ENCODE data around the gene PRCC. TPM values are rescaled to one million over a fixed set of nuclear protein-coding genes. Genes with fewer than 3 reads are reported as not detected.

The PRCC gene
- total and polyA plus RNA-seq, 2 of the 13 experiments (the other 11 are each of a cell fraction or from before 2014, with no cell fraction given), result 24.2 to 40.5 TPM

DNA sequence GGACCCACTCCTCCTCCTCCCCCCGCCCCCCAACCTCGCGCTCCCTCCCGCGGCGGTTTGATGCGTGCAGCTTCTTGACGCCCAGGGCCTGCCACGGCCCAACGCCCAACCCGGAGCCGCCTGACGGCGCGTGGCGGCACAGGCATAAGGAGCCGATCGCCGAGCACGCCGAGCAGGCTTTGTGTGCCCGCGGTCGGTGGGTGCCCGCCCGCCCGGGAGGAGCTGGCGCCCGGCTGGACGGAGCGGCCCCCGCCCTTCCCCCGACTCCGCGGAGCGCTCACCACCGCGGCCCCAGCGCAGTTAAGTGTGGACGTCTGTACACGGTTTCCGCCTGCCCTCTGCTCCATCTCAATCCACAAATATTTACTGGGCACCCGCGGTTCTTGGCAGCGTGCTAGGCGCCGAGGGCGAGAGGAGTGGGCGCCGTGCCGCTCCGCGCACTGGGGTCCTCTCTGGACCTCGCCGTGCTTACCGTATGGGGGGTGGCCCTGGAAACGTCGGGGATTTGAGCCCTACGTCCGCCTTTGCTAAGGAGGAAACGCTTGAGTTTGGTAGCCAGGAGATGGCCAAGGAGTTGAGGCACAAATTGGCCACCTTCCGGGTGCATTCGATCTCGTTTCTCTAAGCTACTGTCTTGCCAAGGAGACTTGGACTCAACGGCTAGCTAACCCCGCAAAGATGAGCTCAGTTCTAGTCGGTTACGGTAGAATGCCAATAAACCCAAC, 15.4 kb upstream of the PRCC start (continued):
- TF ChIP-seq, protein P1, sequence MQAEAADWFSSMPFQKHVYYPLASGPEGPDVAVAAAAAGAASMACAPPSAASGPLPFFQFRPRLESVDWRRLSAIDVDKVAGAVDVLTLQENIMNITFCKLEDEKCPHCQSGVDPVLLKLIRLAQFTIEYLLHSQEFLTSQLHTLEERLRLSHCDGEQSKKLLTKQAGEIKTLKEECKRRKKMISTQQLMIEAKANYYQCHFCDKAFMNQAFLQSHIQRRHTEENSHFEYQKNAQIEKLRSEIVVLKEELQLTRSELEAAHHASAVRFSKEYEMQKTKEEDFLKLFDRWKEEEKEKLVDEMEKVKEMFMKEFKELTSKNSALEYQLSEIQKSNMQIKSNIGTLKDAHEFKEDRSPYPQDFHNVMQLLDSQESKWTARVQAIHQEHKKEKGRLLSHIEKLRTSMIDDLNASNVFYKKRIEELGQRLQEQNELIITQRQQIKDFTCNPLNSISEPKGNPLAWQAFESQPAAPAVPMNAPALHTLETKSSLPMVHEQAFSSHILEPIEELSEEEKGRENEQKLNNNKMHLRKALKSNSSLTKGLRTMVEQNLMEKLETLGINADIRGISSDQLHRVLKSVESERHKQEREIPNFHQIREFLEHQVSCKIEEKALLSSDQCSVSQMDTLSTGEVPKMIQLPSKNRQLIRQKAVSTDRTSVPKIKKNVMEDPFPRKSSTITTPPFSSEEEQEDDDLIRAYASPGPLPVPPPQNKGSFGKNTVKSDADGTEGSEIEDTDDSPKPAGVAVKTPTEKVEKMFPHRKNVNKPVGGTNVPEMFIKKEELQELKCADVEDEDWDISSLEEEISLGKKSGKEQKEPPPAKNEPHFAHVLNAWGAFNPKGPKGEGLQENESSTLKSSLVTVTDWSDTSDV (CRISPR knock-in tag; IDR thresholded peaks at IDR 0.05), result peak; percentile 79; the same call in 1 of the 2 replicates
- no peak for TF ChIP-seq ZNF337 (CRISPR knock-in tag; IDR thresholded peaks at IDR 0.05; ENCODE audit: borderline replicate concordance, low read depth)
- TF ChIP-seq HNRNPK (IDR thresholded peaks at IDR 0.05; ENCODE audit: low read depth, low read length, poor library complexity, severe bottlenecking), result peak; percentile 97
- no peak for TF ChIP-seq ZNF44 (CRISPR knock-in tag; IDR thresholded peaks at IDR 0.05)
- TF ChIP-seq ZNF660 (CRISPR knock-in tag; IDR thresholded peaks at IDR 0.05; ENCODE audit: borderline replicate concordance, low read depth), result no peak
- TF ChIP-seq, protein P2, sequence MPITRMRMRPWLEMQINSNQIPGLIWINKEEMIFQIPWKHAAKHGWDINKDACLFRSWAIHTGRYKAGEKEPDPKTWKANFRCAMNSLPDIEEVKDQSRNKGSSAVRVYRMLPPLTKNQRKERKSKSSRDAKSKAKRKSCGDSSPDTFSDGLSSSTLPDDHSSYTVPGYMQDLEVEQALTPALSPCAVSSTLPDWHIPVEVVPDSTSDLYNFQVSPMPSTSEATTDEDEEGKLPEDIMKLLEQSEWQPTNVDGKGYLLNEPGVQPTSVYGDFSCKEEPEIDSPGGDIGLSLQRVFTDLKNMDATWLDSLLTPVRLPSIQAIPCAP (CRISPR knock-in tag; IDR thresholded peaks at IDR 0.05; ENCODE audit: low read depth), result no peak
- TF ChIP-seq ATF7-NPFF (CRISPR knock-in tag; IDR thresholded peaks at IDR 0.05; ENCODE audit: low read depth), result peak; percentile 53; the same call in 1 of the 2 replicates
- TF ChIP-seq TAF1 (CRISPR knock-in tag; IDR thresholded peaks at IDR 0.05), result peak; percentile 60; the same call in 1 of the 2 replicates
- TF ChIP-seq ESRRA (CRISPR knock-in tag; IDR thresholded peaks at IDR 0.05; ENCODE audit: low read depth), result no peak; the same call in 1 of the 2 replicates
- no peak for TF ChIP-seq TOE1 (CRISPR knock-in tag; IDR thresholded peaks at IDR 0.05)
- no peak for TF ChIP-seq SNRNP70 (IDR thresholded peaks at IDR 0.05; ENCODE audit: low read depth, low read length)
- no peak; the same call in 1 of the 2 replicates for TF ChIP-seq MAFF (IDR thresholded peaks at IDR 0.05; ENCODE audit: low read depth, low read length)
- peak; percentile 45 for TF ChIP-seq RBM22 (optimal IDR thresholded peaks at IDR 0.05; ENCODE audit: low read length)
- peak; percentile 83 for TF ChIP-seq ZNF788 (CRISPR knock-in tag; IDR thresholded peaks at IDR 0.05; ENCODE audit: borderline replicate concordance)
- peak; percentile 25; the same call in 1 of the 2 replicates for TF ChIP-seq HOXA5 (CRISPR knock-in tag; IDR thresholded peaks at IDR 0.05)
- TF ChIP-seq, protein P3, sequence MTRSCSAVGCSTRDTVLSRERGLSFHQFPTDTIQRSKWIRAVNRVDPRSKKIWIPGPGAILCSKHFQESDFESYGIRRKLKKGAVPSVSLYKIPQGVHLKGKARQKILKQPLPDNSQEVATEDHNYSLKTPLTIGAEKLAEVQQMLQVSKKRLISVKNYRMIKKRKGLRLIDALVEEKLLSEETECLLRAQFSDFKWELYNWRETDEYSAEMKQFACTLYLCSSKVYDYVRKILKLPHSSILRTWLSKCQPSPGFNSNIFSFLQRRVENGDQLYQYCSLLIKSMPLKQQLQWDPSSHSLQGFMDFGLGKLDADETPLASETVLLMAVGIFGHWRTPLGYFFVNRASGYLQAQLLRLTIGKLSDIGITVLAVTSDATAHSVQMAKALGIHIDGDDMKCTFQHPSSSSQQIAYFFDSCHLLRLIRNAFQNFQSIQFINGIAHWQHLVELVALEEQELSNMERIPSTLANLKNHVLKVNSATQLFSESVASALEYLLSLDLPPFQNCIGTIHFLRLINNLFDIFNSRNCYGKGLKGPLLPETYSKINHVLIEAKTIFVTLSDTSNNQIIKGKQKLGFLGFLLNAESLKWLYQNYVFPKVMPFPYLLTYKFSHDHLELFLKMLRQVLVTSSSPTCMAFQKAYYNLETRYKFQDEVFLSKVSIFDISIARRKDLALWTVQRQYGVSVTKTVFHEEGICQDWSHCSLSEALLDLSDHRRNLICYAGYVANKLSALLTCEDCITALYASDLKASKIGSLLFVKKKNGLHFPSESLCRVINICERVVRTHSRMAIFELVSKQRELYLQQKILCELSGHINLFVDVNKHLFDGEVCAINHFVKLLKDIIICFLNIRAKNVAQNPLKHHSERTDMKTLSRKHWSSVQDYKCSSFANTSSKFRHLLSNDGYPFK (CRISPR knock-in tag; IDR thresholded peaks at IDR 0.05; ENCODE audit: borderline replicate concordance), result peak; percentile 20; the same call in 1 of the 2 replicates
- peak; percentile 45; the same call in 1 of the 2 replicates for TF ChIP-seq NFKB2 (CRISPR knock-in tag; IDR thresholded peaks at IDR 0.05; ENCODE audit: borderline replicate concordance)
- TF ChIP-seq FOSL2 (CRISPR knock-in tag; IDR thresholded peaks at IDR 0.05), result peak; percentile 63
- TF ChIP-seq SOX5 (CRISPR knock-in tag; IDR thresholded peaks at IDR 0.05; ENCODE audit: borderline replicate concordance), result no peak
- TF ChIP-seq HIVEP1 (CRISPR knock-in tag; IDR thresholded peaks at IDR 0.05), result no peak
- no peak for TF ChIP-seq DPF2 (CRISPR knock-in tag; IDR thresholded peaks at IDR 0.05; ENCODE audit: borderline replicate concordance, low read depth)
- TF ChIP-seq, protein P4, sequence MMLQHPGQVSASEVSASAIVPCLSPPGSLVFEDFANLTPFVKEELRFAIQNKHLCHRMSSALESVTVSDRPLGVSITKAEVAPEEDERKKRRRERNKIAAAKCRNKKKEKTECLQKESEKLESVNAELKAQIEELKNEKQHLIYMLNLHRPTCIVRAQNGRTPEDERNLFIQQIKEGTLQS (CRISPR knock-in tag; IDR thresholded peaks at IDR 0.05), result 0 out of 2 replicates have a peak, but pooled peaks have one; percentile 13
